IMR-90 (cell line): Measurements from ENCODE around the gene RPS16. TPM values are rescaled to one million over a fixed set of nuclear protein-coding genes. Genes with fewer than 3 reads are reported as not detected.

Experiments used
- ATAC-seq: fragments of 200-7000 bp; cut with Tn5 transposase; 2 replicates; pipeline ENCODE4 v1.9.1; 2020; ENCODE audit warnings: low read depth, mild to moderate bottlenecking, moderate library complexity
- BruUV-seq: library from RNA; stranded (reverse); fragments of 400-500 nt; replicated peaks from 2 replicates; lab custom pipeline; 2021; lab: Mats Ljungman, UMichigan
- CTCF ChIA-PET: fragments of 300-600 bp; formaldehyde crosslinking; extraction: SDS; loops from one replicate; lab custom pipeline; 2021; ENCODE audit warnings: antibody characterized with exemption; lab: Yijun Ruan, JAX
- POLR2A ChIA-PET: fragments of 300-600 bp; sonication (Branson Sonifier 250); formaldehyde crosslinking; loops from one replicate; lab custom pipeline; 2022; ENCODE audit warnings: antibody characterized with exemption; ENCODE audit not compliant: unreplicated experiment; lab: Charles Lee
- DNase-seq: peaks from one replicate; pipeline ENCODE4 v3.0.0; 2013
- H2AFZ ChIP-seq: replicated peaks from 2 replicates; pipeline ENCODE3; 2013; ENCODE audit warnings: low read length, mild to moderate bottlenecking; ENCODE audit not compliant: poor library complexity
- H2AK5ac ChIP-seq: 2 replicates; pipeline ENCODE4 v1.6.1; 2013; ENCODE audit warnings: low read depth, low read length, inconsistent platforms
- H2AK9ac ChIP-seq: replicated peaks from 2 replicates; pipeline ENCODE3; 2013; ENCODE audit warnings: mild to moderate bottlenecking, low read depth, low read length, moderate library complexity; ENCODE audit not compliant: poor library complexity
- H2BK120ac ChIP-seq: 2 replicates; pipeline ENCODE4 v1.6.1; 2013; ENCODE audit warnings: low read depth, low read length, inconsistent platforms
- H2BK15ac ChIP-seq: 3 replicates; pipeline ENCODE4 v1.6.1; 2013; ENCODE audit warnings: low read depth, low read length, inconsistent platforms
- H2BK20ac ChIP-seq: 2 replicates; pipeline ENCODE4 v1.6.1; 2013; ENCODE audit warnings: low read depth, mild to moderate bottlenecking, inconsistent platforms, low read length, moderate library complexity
- H2BK5ac ChIP-seq: 2 replicates; pipeline ENCODE4 v1.6.1; 2013; ENCODE audit warnings: mild to moderate bottlenecking, low read depth, low read length, inconsistent platforms; ENCODE audit not compliant: poor library complexity, severe bottlenecking
- H3K14ac ChIP-seq: replicated peaks from 2 replicates; pipeline ENCODE4 v1.6.1; 2013; ENCODE audit warnings: low read depth, low read length, inconsistent platforms
- H3K18ac ChIP-seq: 2 replicates; pipeline ENCODE4 v1.6.1; 2013; ENCODE audit warnings: low read depth, low read length, control low read depth
- H3K23ac ChIP-seq: 2 replicates; pipeline ENCODE4 v1.6.1; 2013; ENCODE audit warnings: low read depth, low read length, inconsistent platforms
- H3K27ac ChIP-seq: 2 replicates; pipeline ENCODE4 v1.5.1; 2013; ENCODE audit warnings: mild to moderate bottlenecking, control low read depth, low read length; ENCODE audit not compliant: insufficient read depth
- H3K27me3 ChIP-seq: 2 replicates; pipeline ENCODE4 v1.6.1; 2013; ENCODE audit warnings: low read length; ENCODE audit not compliant: control insufficient read depth, insufficient read depth
- H3K36me3 ChIP-seq: 2 replicates; pipeline ENCODE4 v1.6.1; 2013; ENCODE audit warnings: low read length, mixed read lengths; ENCODE audit not compliant: control insufficient read depth, insufficient read depth
- H3K4ac ChIP-seq: 2 replicates; pipeline ENCODE4 v1.6.1; 2013; ENCODE audit warnings: low read depth, low read length, inconsistent platforms
- H3K4me1 ChIP-seq: 2 replicates; pipeline ENCODE4 v1.6.1; 2013; ENCODE audit warnings: low read length, mixed read lengths; ENCODE audit not compliant: control insufficient read depth, insufficient read depth
- H3K4me2 ChIP-seq: 2 replicates; pipeline ENCODE4 v1.6.1; 2013; ENCODE audit warnings: low read depth, mild to moderate bottlenecking, control low read depth, low read length, moderate library complexity
- H3K4me3 ChIP-seq: 2 replicates; pipeline ENCODE4 v1.5.1; 2013; ENCODE audit warnings: low read depth, mild to moderate bottlenecking, control low read depth, low read length, moderate library complexity; ENCODE audit not compliant: insufficient read depth
- H3K56ac ChIP-seq: 2 replicates; pipeline ENCODE4 v1.6.1; 2013; ENCODE audit warnings: low read length, inconsistent platforms; ENCODE audit not compliant: insufficient read depth; ENCODE audit errors: extremely low read depth
- H3K79me1 ChIP-seq, 2 experiments: 2 replicates each; pipeline ENCODE4 v1.6.1; 2013; ENCODE audit warnings: low read length in 2 of 2, inconsistent platforms in 1 of 2, low read depth in 1 of 2
- H3K9ac ChIP-seq: 2 replicates; pipeline ENCODE4 v1.6.1; 2013; ENCODE audit warnings: low read depth, low read length, control low read depth
- H3K9me1 ChIP-seq: 2 replicates; pipeline ENCODE4 v1.6.1; 2013; ENCODE audit warnings: low read length, inconsistent platforms; ENCODE audit not compliant: insufficient read depth
- H3K9me3 ChIP-seq: 2 replicates; pipeline ENCODE4 v1.6.1; 2013; ENCODE audit warnings: low read length; ENCODE audit not compliant: control insufficient read depth, insufficient read depth
- H4K20me1 ChIP-seq: 2 replicates; pipeline ENCODE4 v1.6.1; 2013; ENCODE audit warnings: low read length, inconsistent platforms; ENCODE audit not compliant: insufficient read depth
- H4K5ac ChIP-seq: 2 replicates; pipeline ENCODE4 v1.6.1; 2013; ENCODE audit warnings: mild to moderate bottlenecking, low read depth, low read length, control low read depth
- H4K8ac ChIP-seq, 2 experiments: 2 replicates each; pipeline ENCODE4 v1.6.1; 2013; ENCODE audit warnings: low read depth in 2 of 2, low read length in 2 of 2, control low read depth in 1 of 2, inconsistent platforms in 1 of 2
- H4K91ac ChIP-seq: 2 replicates; pipeline ENCODE4 v1.6.1; 2013; ENCODE audit warnings: low read depth, low read length, inconsistent platforms; ENCODE audit not compliant: insufficient read depth
- MAZ ChIP-seq: IDR thresholded peaks from 2 replicates; pipeline ENCODE4 v1.6.1; 2012; ENCODE audit warnings: low read depth, mild to moderate bottlenecking, low read length, improper control_type of control experiment, moderate library complexity, borderline replicate concordance
- RAD21 ChIP-seq: IDR thresholded peaks from 2 replicates; pipeline ENCODE4 v1.6.1; 2012; ENCODE audit warnings: low read length, improper control_type of control experiment
- RCOR1 ChIP-seq: IDR thresholded peaks from 2 replicates; pipeline ENCODE4 v1.6.1; 2012; ENCODE audit warnings: mild to moderate bottlenecking, low read length, improper control_type of control experiment; ENCODE audit not compliant: insufficient replicate concordance
- USF2 ChIP-seq: fragments of 150-350 bp; IDR thresholded peaks from 2 replicates; pipeline ENCODE4 v1.6.1; 2017; ENCODE audit warnings: mild to moderate bottlenecking, antibody characterized with exemption, low read length, low read depth
- WGBS, 2 experiments: methylation state at CpG; one replicate each; pipeline versions ENCODE4 v1.1.5 to v1.1.7; 2013; ENCODE audit warnings: missing lambda C conversion rate in 2 of 2; ENCODE audit not compliant: insufficient read length in 1 of 2; ENCODE audit errors: extremely low coverage in 2 of 2; 5-methylcytosine and 5-hydroxymethylcytosine counted together
- dilution Hi-C: fragments of 300-500 bp; cut with HindIII; formaldehyde crosslinking; loops from one replicate; pipeline ENCODE4 v1.14.3; 2018; ENCODE audit warnings: low sequenced_read_pairs; ENCODE audit not compliant: unreplicated experiment
- in situ Hi-C: fragments of 300-500 bp; cut with MboI; formaldehyde crosslinking; loops from 3 replicates; pipeline ENCODE4 v1.14.3; 2019; ENCODE audit warnings: low sequenced_read_pairs, inconsistent platforms, mixed read lengths
- intact Hi-C: fragments of 100-400 bp; cut with micrococcal nuclease; formaldehyde crosslinking; loops from 2 replicates; pipeline ENCODE4 v1.10.0; 2022
- polyA plus RNA-seq, 3 experiments: library from polyadenylated mRNA; depleted of rRNA; stranded (reverse); fragments of >200 nt; gene quantifications; 2 replicates each; pipeline ENCODE4 v1.2.3, GENCODE V29; 2012; ENCODE audit warnings: low replicate concordance in 1 of 3
- total RNA-seq: library from RNA; depleted of rRNA; stranded (reverse); fragments of >200 nt; gene quantifications from 2 replicates; pipeline ENCODE4 v1.2.3, GENCODE V29; 2012

Gene RPS16
- total and polyA plus RNA-seq, 2 of the 4 experiments (the other 2 are of a cell fraction): 320 to 3,500 TPM

GRCh38 chr19:39449116-39449797 lies 13.5 kb upstream of the RPS16 start:
- Histone ChIP-seq H4K5ac (no peak overlapping the region), H3K9me1 (peaks cover 22% of the 10 kb centered on the region), H3K27ac (no peak overlapping the region), H2AK9ac (no peak overlapping the region), H3K56ac (no peak overlapping the region), H3K23ac (no peak overlapping the region), H3K9ac (no peak overlapping the region), H3K4me2 (no peak overlapping the region), H2BK120ac (no peak overlapping the region), H2BK15ac (no peak overlapping the region), H2AFZ (no peak overlapping the region), H3K79me1 (peaks cover 22 to 82% of the 10 kb centered on the region in 2 experiments), H3K4me3 (no peak overlapping the region), H3K27me3 (no peaks in the 10 kb centered on the region), H2BK20ac (no peak overlapping the region), H3K36me3 (peaks cover 30% of the 10 kb centered on the region), H4K8ac (no peak overlapping the region), H2BK5ac (no peak overlapping the region), H4K91ac (no peak overlapping the region), H3K14ac (0 out of 2 replicates have a peak overlapping the region, but pooled peaks have one; percentile 25), H3K18ac (no peak overlapping the region), H3K9me3 (no peaks in the 10 kb centered on the region), H3K4ac (no peak overlapping the region), H3K4me1 (peaks cover 5% of the 10 kb centered on the region), H4K20me1 (peaks cover 56% of the 10 kb centered on the region), H2AK5ac (no peak overlapping the region)
- no TSS peak for BruUV-seq
- intact Hi-C loops (loop anchor here (10.0 kb wide), 1 partner anchor 396 kb away; the partner anchor contains the start of gene FBL), in situ Hi-C loops (loop anchor here (25.0 kb wide), 1 partner anchor 388 kb away; the partner anchor contains the start of genes DYRK1B and FBL), dilution Hi-C loops (no loop called here)
- ATAC-seq (no peak), DNase-seq (no peak)
- ChIA-PET POLR2A (no interaction called here), CTCF (no interaction called here)
- WGBS, 2 experiments: 100% methylated on average over 1 of the region's 8 CpGs; no CpG with 5 or more reads in 1 of the 2 experiments
- TF ChIP-seq RAD21 (no peak), USF2 (no peak), RCOR1 (no peak), MAZ (no peak)
